PC-9 (cell line): ENCODE data around the gene JAG2.

Experiments used
- CTCF ChIP-seq: fragments of 200-600 bp; sonication (generic); conservative IDR thresholded peaks from 2 replicates; pipeline ENCODE4 v1.6.1; 2017; ENCODE audit warnings: mixed run types, antibody characterized with exemption, mild to moderate bottlenecking, moderate library complexity
- EZH2 ChIP-seq: fragments of 200-600 bp; sonication (generic); IDR thresholded peaks from 2 replicates; pipeline ENCODE4 v1.8.0; 2017; ENCODE audit warnings: antibody characterized with exemption, low read depth

GRCh38 chr14:105207460-105207901, 38.9 kb upstream of the JAG2 start:
- TF ChIP-seq CTCF = no peak
- TF ChIP-seq EZH2 = no peak
